Esophagus muscularis mucosa (tissue), 4 donors: ENCODE measurements around the gene GPR62. TPM values are rescaled to one million over a fixed set of nuclear protein-coding genes. Genes with fewer than 3 reads are reported as not detected.

Experiments
- DNase-seq: peaks from one replicate; pipeline ENCODE4 v3.0.0-alpha.2; 2017; ENCODE audit errors: extremely low spot score
- H3K27ac ChIP-seq, 4 donors: fragments of 200-600 bp; sonication (generic); replicated peaks in 1 of 4; 1 replicate in 3 of 4; 2 replicates in 1 of 4; pipeline ENCODE4 v1.5.1; 2016 to 2019; ENCODE audit warnings: mild to moderate bottlenecking in 1 of 4
- H3K27me3 ChIP-seq, 4 donors: fragments of 200-600 bp; sonication (generic); one replicate each; pipeline versions ENCODE4 v1.5.1 to v1.6.0; 2016 to 2019
- H3K36me3 ChIP-seq, 4 donors: fragments of 200-600 bp; sonication (generic); one replicate each; pipeline ENCODE4 v1.5.1; 2016 to 2019
- H3K4me1 ChIP-seq, 4 donors: fragments of 200-600 bp; sonication (generic); one replicate each; pipeline ENCODE4 v1.5.1; 2016 to 2019
- H3K4me3 ChIP-seq, 4 donors: fragments of 200-600 bp; sonication (generic); 1 replicate in 2 of 4; 2 replicates in 2 of 4; pipeline ENCODE4 v1.5.1; 2016 to 2019; ENCODE audit warnings: mild to moderate bottlenecking in 4 of 4, moderate library complexity in 1 of 4
- H3K9me3 ChIP-seq, 4 donors: fragments of 200-600 bp; sonication (generic); 1 replicate in 3 of 4; 2 replicates in 1 of 4; pipeline ENCODE4 v1.5.1; 2016 to 2019
- EP300 ChIP-seq: sonication (generic); formaldehyde crosslinking; IDR thresholded peaks from one replicate; pipeline ENCODE4 v1.6.1; 2017; ENCODE audit warnings: antibody characterized with exemption
- POLR2A ChIP-seq: fragments of 450-650 bp; IDR thresholded peaks from one replicate; pipeline ENCODE4 v1.6.1; 2017; ENCODE audit warnings: antibody characterized with exemption, moderate library complexity, mild to moderate bottlenecking, low read depth
- POLR2AphosphoS5 ChIP-seq, 2 donors: sonication (generic); formaldehyde crosslinking; IDR thresholded peaks; one replicate each; pipeline ENCODE4 v1.6.1; 2017; ENCODE audit warnings: antibody characterized with exemption in 2 of 2
- WGBS: methylation state at CpG from one replicate; pipeline ENCODE4 v1.1.5; 2018; 5-methylcytosine and 5-hydroxymethylcytosine counted together
- intact Hi-C: fragments of 100-400 bp; cut with DNase I; formaldehyde crosslinking; loops from one replicate; pipeline ENCODE4 v1.15.1; 2023
- total RNA-seq, 4 donors: library from RNA; depleted of rRNA; stranded (reverse); fragments of >200 nt; gene quantifications; one replicate each; pipeline versions ENCODE4 v1.1.0 to v1.2.1, GENCODE V29; 2016
- TF ChIP-seq, protein P1 (sequence below), 3 experiments: fragments of 200-600 bp in 2 of 3; fragments of 450-650 bp in 1 of 3; sonication (generic) in 2 of 3; IDR thresholded peaks; one replicate each; pipeline ENCODE4 v1.5.1; 2017 to 2019; ENCODE audit warnings: antibody characterized with exemption in 3 of 3, mild to moderate bottlenecking in 2 of 3, moderate library complexity in 1 of 3

The GPR62 gene
- total RNA-seq, 4 donors from 2014 or later, result 0.11 to 0.42 (median 0.18) TPM

DNA sequence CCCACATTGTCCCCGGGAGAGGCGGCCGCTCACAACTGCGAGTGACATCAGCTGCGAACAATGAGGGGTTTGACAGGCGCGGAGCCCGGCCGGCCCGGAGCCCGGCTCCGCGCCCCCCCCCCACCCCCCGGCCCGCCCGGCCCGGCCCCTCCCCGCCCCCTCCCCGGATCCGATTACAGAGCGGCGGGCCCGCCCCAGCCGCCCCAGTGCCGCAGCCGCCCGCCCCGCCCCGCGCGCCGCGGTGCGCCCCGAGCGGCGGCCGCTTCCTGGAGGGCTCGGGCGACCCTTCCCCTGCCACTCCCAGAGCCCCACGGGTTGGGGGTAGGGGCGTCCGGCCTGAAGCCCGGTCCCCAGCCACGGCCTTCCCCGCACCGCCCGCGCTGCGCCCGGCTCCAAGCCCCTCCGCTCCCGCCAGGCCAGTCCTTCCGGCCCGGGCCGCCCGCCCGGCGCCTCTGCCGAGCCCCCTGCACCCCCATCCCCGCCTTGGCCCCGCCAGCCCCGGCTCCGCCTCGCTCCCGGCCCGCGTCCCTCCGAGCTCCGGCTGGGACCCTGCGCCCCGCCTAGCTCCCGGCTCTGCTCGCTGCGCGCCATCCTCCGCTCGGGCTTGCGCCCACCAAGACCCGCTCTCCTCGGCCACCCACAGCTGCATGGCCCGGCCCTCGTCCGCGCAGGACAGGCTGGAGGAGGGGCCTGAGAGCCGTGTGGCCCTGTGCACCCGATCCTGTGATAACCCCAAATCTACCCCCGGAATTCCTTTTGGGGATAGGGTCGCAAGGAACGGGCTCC is 12.4 kb downstream of the GPR62 start, which contains the start of gene PCBP4:
PCBP4 (minus strand) TSS at position 71 of the 786 bp plus-strand sequence. CDS start 6,214 bp downstream, outside the sequence.
- intact Hi-C loops, result no loop called here
- 0% methylated on average over 3 of the region's 90 CpGs for WGBS

GRCh38 chr3:51968170-51968775 is 13.1 kb downstream of the GPR62 start:
- peaks cover 50 to 73% (median 58%) of the 10 kb centered on the region in 4 donors for H3K4me1 ChIP-seq
- peaks cover 0 to 8% (median 6%) of the 10 kb centered on the region in 4 donors for H3K36me3 ChIP-seq

More for the DNA sequence above, 12.4 kb downstream of the GPR62 start, which contains the start of gene PCBP4:
- peak within 1 kb of the TSS; percentile 77 to 98 (median 95) for H3K4me3 ChIP-seq
- DNase-seq, result no peak
- no peaks in the 10 kb centered on the region for H3K27me3 ChIP-seq
- no peaks in the 10 kb centered on the region for H3K9me3 ChIP-seq
- H3K27ac ChIP-seq, result peak within 1 kb of the TSS; percentile 92 to 97 (median 97)
- peaks cover 0 to 8% (median 6%) of the 10 kb centered on the region in 4 donors for H3K36me3 ChIP-seq
- peaks cover 46 to 73% (median 57%) of the 10 kb centered on the region in 4 donors for H3K4me1 ChIP-seq
- peak; percentile 48 to 84 for TF ChIP-seq POLR2AphosphoS5 (IDR thresholded peaks at IDR 0.05)
- no peak for TF ChIP-seq EP300
- TF ChIP-seq, protein P1, sequence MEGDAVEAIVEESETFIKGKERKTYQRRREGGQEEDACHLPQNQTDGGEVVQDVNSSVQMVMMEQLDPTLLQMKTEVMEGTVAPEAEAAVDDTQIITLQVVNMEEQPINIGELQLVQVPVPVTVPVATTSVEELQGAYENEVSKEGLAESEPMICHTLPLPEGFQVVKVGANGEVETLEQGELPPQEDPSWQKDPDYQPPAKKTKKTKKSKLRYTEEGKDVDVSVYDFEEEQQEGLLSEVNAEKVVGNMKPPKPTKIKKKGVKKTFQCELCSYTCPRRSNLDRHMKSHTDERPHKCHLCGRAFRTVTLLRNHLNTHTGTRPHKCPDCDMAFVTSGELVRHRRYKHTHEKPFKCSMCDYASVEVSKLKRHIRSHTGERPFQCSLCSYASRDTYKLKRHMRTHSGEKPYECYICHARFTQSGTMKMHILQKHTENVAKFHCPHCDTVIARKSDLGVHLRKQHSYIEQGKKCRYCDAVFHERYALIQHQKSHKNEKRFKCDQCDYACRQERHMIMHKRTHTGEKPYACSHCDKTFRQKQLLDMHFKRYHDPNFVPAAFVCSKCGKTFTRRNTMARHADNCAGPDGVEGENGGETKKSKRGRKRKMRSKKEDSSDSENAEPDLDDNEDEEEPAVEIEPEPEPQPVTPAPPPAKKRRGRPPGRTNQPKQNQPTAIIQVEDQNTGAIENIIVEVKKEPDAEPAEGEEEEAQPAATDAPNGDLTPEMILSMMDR (IDR thresholded peaks at IDR 0.05), result no peak
- TF ChIP-seq POLR2A, result peak; percentile 51

DNA sequence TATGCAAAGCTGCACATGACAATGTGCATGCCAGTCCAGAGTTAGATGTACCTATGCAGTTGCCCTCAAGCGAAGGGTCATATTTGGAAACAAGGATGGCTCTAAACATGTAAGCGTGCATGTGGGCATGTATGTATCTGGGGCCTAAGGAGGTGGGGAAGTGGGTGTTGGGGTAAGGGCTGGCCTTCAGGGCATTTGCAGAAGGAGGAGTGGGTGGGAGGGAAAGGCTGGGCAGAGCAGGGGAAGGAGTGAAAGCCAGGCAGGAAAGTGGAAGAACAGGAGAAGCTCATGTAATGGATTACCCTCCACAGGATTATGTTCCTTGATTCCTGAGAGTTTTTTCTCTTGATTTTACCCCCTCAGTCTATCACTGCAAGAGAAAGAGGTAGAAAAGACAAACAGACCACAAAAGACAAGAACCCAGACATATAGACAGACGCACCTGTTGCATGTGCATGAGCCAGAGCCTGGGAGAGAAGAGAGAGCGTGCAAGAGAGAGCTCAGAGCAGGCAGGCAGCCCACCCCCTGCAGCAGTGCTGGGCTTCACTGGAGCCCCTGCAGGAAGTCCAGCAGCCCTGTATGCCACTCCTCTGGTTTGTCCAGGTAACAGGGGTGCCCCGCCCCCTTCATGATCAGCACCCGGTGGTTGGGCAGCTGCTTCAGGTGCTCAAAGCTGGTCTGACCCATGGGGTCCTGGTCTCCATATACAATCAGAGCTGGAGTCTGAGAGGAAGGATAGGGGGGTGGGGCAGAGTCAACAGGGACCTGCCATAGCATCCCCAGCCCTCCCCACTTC is 13.9 kb downstream of the GPR62 start:
- DNase-seq, result no peak
- no peak for TF ChIP-seq POLR2A
- no peak for TF ChIP-seq POLR2AphosphoS5 (IDR thresholded peaks at IDR 0.05)
- intact Hi-C loops, result no loop called here
- Histone ChIP-seq H3K9me3 (no peaks in the 10 kb centered on the region), H3K4me3 (no peak overlapping the region), H3K36me3 (peaks cover 0 to 8% (median 6%) of the 10 kb centered on the region in 4 donors), H3K27ac (peak overlapping the region in 3 of 4 donors; percentile 92 to 97 (median 97)), H3K4me1 (peaks cover 46 to 73% (median 59%) of the 10 kb centered on the region in 4 donors), H3K27me3 (no peaks in the 10 kb centered on the region)
- 91% methylated on average over 6 of the region's 6 CpGs for WGBS

More at GRCh38 chr3:51968170-51968775, 13.1 kb downstream of the GPR62 start:
- TF ChIP-seq POLR2AphosphoS5 (IDR thresholded peaks at IDR 0.05) (no peak), EP300 (no peak), POLR2A (no peak)
- TF ChIP-seq, protein P1 (IDR thresholded peaks at IDR 0.05), result no peak
- no peak for DNase-seq
- Histone ChIP-seq H3K9me3 (no peaks in the 10 kb centered on the region), H3K4me3 (peak overlapping the region; percentile 77 to 98 (median 95)), H3K27ac (peak overlapping the region; percentile 92 to 97 (median 97)), H3K27me3 (no peaks in the 10 kb centered on the region)
- 14% methylated on average over 10 of the region's 11 CpGs for WGBS
- intact Hi-C loops, result no loop called here

- Histone ChIP-seq H3K4me1 (peaks cover 45 to 73% (median 59%) of the 10 kb centered on the region in 4 donors), H3K27ac (no peak overlapping the region), H3K4me3 (no peak overlapping the region), H3K27me3 (no peaks in the 10 kb centered on the region), H3K36me3 (peaks cover 0 to 8% (median 6%) of the 10 kb centered on the region in 4 donors), H3K9me3 (no peaks in the 10 kb centered on the region)
- TF ChIP-seq EP300, result no peak
- TF ChIP-seq POLR2A, result no peak
- no peak for TF ChIP-seq POLR2AphosphoS5 (IDR thresholded peaks at IDR 0.05)
- TF ChIP-seq, protein P1 (IDR thresholded peaks at IDR 0.05), result no peak
- intact Hi-C loops, result no loop called here
- DNase-seq, result no peak
- 81% methylated on average over 4 of the region's 4 CpGs for WGBS
Measured at GRCh38 chr3:51969841-51970240, 14.7 kb downstream of the GPR62 start.
